NCI-H69 (cell line): ENCODE data around the gene NOCT.
"Not testable (repeated sequence)": the region's sequence is repeated elsewhere in the genome, so short reads cannot be mapped to it uniquely, and the experiment has no call there.

Experiments used
- DNase-seq: peaks from one replicate; lab custom pipeline; 2025; lab: John Stamatoyannopoulos, UW

The NOCT gene

GRCh38 chr4:139011225-139011950 lies 4.2 kb upstream of the NOCT start:
- DNase-seq, result no peak

- peak; percentile 45 for DNase-seq
Measured at GRCh38 chr4:139014371-139015268, 961 bp upstream of the NOCT start.

GRCh38 chr4:139015948-139016471 lies 429 bp downstream of the NOCT start:
- DNase-seq, result peak; percentile 68

- DNase-seq, result no peak
Measured at GRCh38 chr4:139017861-139018260, 2.3 kb downstream of the NOCT start.

- peak; percentile 35 for DNase-seq
Measured at GRCh38 chr4:139018501-139018900, 2.9 kb downstream of the NOCT start.

GRCh38 chr4:139018971-139019758 lies 3.6 kb downstream of the NOCT start:
- DNase-seq, result peak; percentile 79

- peak; percentile 44 for DNase-seq
Measured at GRCh38 chr4:139020384-139020783, 4.8 kb downstream of the NOCT start.

GRCh38 chr4:139021071-139021470 lies 5.5 kb downstream of the NOCT start:
- DNase-seq, result not testable (repeated sequence)

GRCh38 chr4:139022835-139023234 lies 7.3 kb downstream of the NOCT start:
- DNase-seq, result no peak

GRCh38 chr4:139024686-139025085 lies 9.1 kb downstream of the NOCT start:
- no peak for DNase-seq

GRCh38 chr4:139025841-139026240 lies 10.3 kb downstream of the NOCT start:
- DNase-seq, result no peak

- no peak for DNase-seq
Measured at GRCh38 chr4:139027776-139028175, 12.2 kb downstream of the NOCT start.

- peak; percentile 68 for DNase-seq
Measured at GRCh38 chr4:139028191-139028661, 12.6 kb downstream of the NOCT start.

- not testable (repeated sequence) for DNase-seq
Measured at GRCh38 chr4:139029866-139030363, 14.3 kb downstream of the NOCT start.

- peak; percentile 76 for DNase-seq
Measured at GRCh38 chr4:139030614-139031235, 15.1 kb downstream of the NOCT start.

GRCh38 chr4:139035650-139036049 lies 20.1 kb downstream of the NOCT start:
- DNase-seq, result no peak

- DNase-seq, result no peak
Measured at GRCh38 chr4:139036885-139037284, 21.3 kb downstream of the NOCT start.

- DNase-seq, result no peak
Measured at GRCh38 chr4:139038874-139039443, 23.4 kb downstream of the NOCT start.

GRCh38 chr4:139042981-139043460 lies 27.4 kb downstream of the NOCT start:
- no peak for DNase-seq

- DNase-seq, result no peak
Measured at GRCh38 chr4:139044291-139044690, 28.7 kb downstream of the NOCT start.

- no peak for DNase-seq
Measured at GRCh38 chr4:139048026-139048425, 32.4 kb downstream of the NOCT start.
